Measurements from ENCODE around the gene PRPF6.
A peak's percentile ranks its signal among the peaks of the same experiment; 100 is the strongest.

PRPF6 gene

GRCh38 chr20:64032706-64033624 lies 52.0 kb downstream of the PRPF6 start:
- DNase-seq, result no peak

GRCh38 chr20:64033981-64034493 lies 53.1 kb downstream of the PRPF6 start:
- DNase-seq, result no peak

GRCh38 chr20:64035066-64035932 lies 54.4 kb downstream of the PRPF6 start:
- no peak for DNase-seq

GRCh38 chr20:64035933-64036345 lies 55.0 kb downstream of the PRPF6 start, which contains the start of gene C20orf204:
Gene C20orf204, plus strand, starts transcription at chr20:64036182. Its CDS starts 142 bp downstream, at chr20:64036324.
- DNase-seq, result no peak

- DNase-seq, result no peak
Observed at GRCh38 chr20:64036346-64037198, 55.6 kb downstream of the PRPF6 start.

GRCh38 chr20:64037199-64037497 lies 56.2 kb downstream of the PRPF6 start:
- no peak for DNase-seq

- no peak for DNase-seq
Observed at GRCh38 chr20:64037498-64038213, 56.7 kb downstream of the PRPF6 start.

- no peak for DNase-seq
Observed at GRCh38 chr20:64038224-64038564, 57.3 kb downstream of the PRPF6 start.

GRCh38 chr20:64038565-64039292 lies 57.8 kb downstream of the PRPF6 start:
- DNase-seq, result peak in 13 of 56 donors; percentile 1 to 52 (median 17)

- DNase-seq, result no peak
Observed at GRCh38 chr20:64039293-64040160, 58.6 kb downstream of the PRPF6 start.

- DNase-seq, result no peak
Observed at GRCh38 chr20:64040231-64041039, 59.5 kb downstream of the PRPF6 start.

- no peak for DNase-seq
Observed at GRCh38 chr20:64041040-64041780, 60.3 kb downstream of the PRPF6 start.

GRCh38 chr20:64041781-64042053 lies 60.8 kb downstream of the PRPF6 start:
- DNase-seq, result no peak

GRCh38 chr20:64042054-64042781 lies 61.3 kb downstream of the PRPF6 start:
- DNase-seq, result no peak

- DNase-seq, result no peak
Observed at GRCh38 chr20:64043768-64044167, 62.8 kb downstream of the PRPF6 start.

- no peak for DNase-seq
Observed at GRCh38 chr20:64044484-64045247, 63.7 kb downstream of the PRPF6 start.

All from nucleus accumbens (tissue), 56 donors.